WTC11 (cell line): Measurements from ENCODE around the gene ZDHHC16. TPM values are rescaled to one million over a fixed set of nuclear protein-coding genes. Genes with fewer than 3 reads are reported as not detected.

Experiments used
- CREM ChIP-seq: sonication (generic); formaldehyde crosslinking; IDR thresholded peaks from 2 replicates; pipeline ENCODE4 v1.8.1; 2022; ENCODE audit warnings: mild to moderate bottlenecking, missing genetic modification reagents, moderate library complexity
- E2F1 ChIP-seq: sonication (generic); formaldehyde crosslinking; IDR thresholded peaks from 2 replicates; pipeline ENCODE4 v1.8.0; 2022; ENCODE audit warnings: mild to moderate bottlenecking, missing genetic modification reagents
- ERG ChIP-seq: fragments of 250-450 bp; sonication (Bioruptor Pico); IDR thresholded peaks from 2 replicates; pipeline ENCODE4 v1.8.0; 2021; ENCODE audit warnings: mild to moderate bottlenecking
- ESRRA ChIP-seq: sonication (generic); formaldehyde crosslinking; IDR thresholded peaks from 2 replicates; pipeline ENCODE4 v1.8.1; 2022; ENCODE audit warnings: mild to moderate bottlenecking, missing genetic modification reagents, borderline replicate concordance
- FOXJ3 ChIP-seq: sonication (generic); formaldehyde crosslinking; IDR thresholded peaks from 2 replicates; pipeline ENCODE4 v1.9.0; 2021; ENCODE audit warnings: missing genetic modification reagents, mild to moderate bottlenecking, borderline replicate concordance
- FOXP4 ChIP-seq: sonication (generic); formaldehyde crosslinking; IDR thresholded peaks from 2 replicates; pipeline ENCODE4 v1.8.0; 2022; ENCODE audit warnings: mild to moderate bottlenecking, missing genetic modification reagents
- IRF1 ChIP-seq: sonication (generic); formaldehyde crosslinking; IDR thresholded peaks from 2 replicates; pipeline ENCODE4 v1.8.0; 2023; ENCODE audit warnings: missing genetic modification reagents
- JUN ChIP-seq: sonication (generic); formaldehyde crosslinking; IDR thresholded peaks from 2 replicates; pipeline ENCODE4 v1.8.0; 2023; ENCODE audit warnings: mild to moderate bottlenecking, missing genetic modification reagents
- KAT7 ChIP-seq: sonication (generic); formaldehyde crosslinking; IDR thresholded peaks from 2 replicates; pipeline ENCODE4 v1.8.1; 2023; ENCODE audit warnings: missing genetic modification reagents, mild to moderate bottlenecking, borderline replicate concordance
- NFATC4 ChIP-seq: fragments of 250-450 bp; sonication (Bioruptor Pico); IDR thresholded peaks from 2 replicates; pipeline ENCODE4 v1.9.0; 2021; ENCODE audit warnings: mild to moderate bottlenecking
- NFYB ChIP-seq: sonication (generic); formaldehyde crosslinking; conservative IDR thresholded peaks from 2 replicates; pipeline ENCODE4 v1.8.0; 2022; ENCODE audit warnings: low read depth, missing genetic modification reagents
- NR1H2 ChIP-seq: sonication (generic); formaldehyde crosslinking; IDR thresholded peaks from 2 replicates; pipeline ENCODE4 v1.9.0; 2021; ENCODE audit warnings: mild to moderate bottlenecking, moderate library complexity, missing genetic modification reagents
- RORB ChIP-seq: fragments of 250-450 bp; sonication (Bioruptor Pico); IDR thresholded peaks from 2 replicates; pipeline ENCODE4 v1.9.0; 2021; ENCODE audit warnings: mild to moderate bottlenecking
- SMAD3 ChIP-seq: sonication (generic); formaldehyde crosslinking; IDR thresholded peaks from 2 replicates; pipeline ENCODE4 v1.8.0; 2022; ENCODE audit warnings: missing genetic modification reagents, mild to moderate bottlenecking, borderline replicate concordance
- SP1 ChIP-seq: sonication (generic); formaldehyde crosslinking; conservative IDR thresholded peaks from 2 replicates; pipeline ENCODE4 v1.8.1; 2022; ENCODE audit warnings: missing genetic modification reagents
- TP53 ChIP-seq: sonication (generic); formaldehyde crosslinking; IDR thresholded peaks from 2 replicates; pipeline ENCODE4 v1.8.1; 2023; ENCODE audit warnings: mild to moderate bottlenecking, missing genetic modification reagents
- ZMAT4 ChIP-seq: fragments of 250-450 bp; sonication (Bioruptor Pico); IDR thresholded peaks from 2 replicates; pipeline ENCODE4 v1.9.0; 2021; ENCODE audit warnings: mild to moderate bottlenecking
- ZNF232 ChIP-seq: sonication (generic); formaldehyde crosslinking; IDR thresholded peaks from 2 replicates; pipeline ENCODE4 v1.8.0; 2022; ENCODE audit warnings: mild to moderate bottlenecking, missing genetic modification reagents
- ZNF416 ChIP-seq: fragments of 250-450 bp; sonication (Bioruptor Pico); IDR thresholded peaks from 2 replicates; pipeline ENCODE4 v1.9.0; 2021; ENCODE audit warnings: mild to moderate bottlenecking, inconsistent platforms
- ZNF671 ChIP-seq: fragments of 250-450 bp; sonication (Bioruptor Pico); IDR thresholded peaks from 2 replicates; pipeline ENCODE4 v1.8.0; 2021; ENCODE audit warnings: mild to moderate bottlenecking
- ZSCAN18 ChIP-seq: fragments of 250-450 bp; sonication (Bioruptor Pico); IDR thresholded peaks from 2 replicates; pipeline ENCODE4 v2.1.2; 2022; ENCODE audit warnings: mild to moderate bottlenecking, moderate library complexity
- total RNA-seq: library from RNA; stranded (reverse); gene quantifications from 3 replicates; pipeline ENCODE4 v1.2.3, GENCODE V29; 2021
- TF ChIP-seq, protein P1 (sequence below): fragments of 250-450 bp; sonication (Bioruptor Pico); conservative IDR thresholded peaks from 2 replicates; pipeline ENCODE4 v1.9.0; 2021; ENCODE audit warnings: mild to moderate bottlenecking
- TF ChIP-seq, protein P2 (sequence below): sonication (generic); formaldehyde crosslinking; IDR thresholded peaks from 2 replicates; pipeline ENCODE4 v1.8.1; 2022; ENCODE audit warnings: mild to moderate bottlenecking, moderate library complexity, missing genetic modification reagents
- TF ChIP-seq, protein P3 (sequence below): sonication (generic); formaldehyde crosslinking; IDR thresholded peaks from 2 replicates; pipeline ENCODE4 v1.8.0; 2023; ENCODE audit warnings: missing genetic modification reagents, mild to moderate bottlenecking, borderline replicate concordance

Gene ZDHHC16
- total RNA-seq, 1 experiment from 2014 or later = 44.4 TPM

- TF ChIP-seq ESRRA (CRISPR knock-in tag) (no peak), KAT7 (CRISPR knock-in tag) (no peak), CREM (0 out of 2 replicates have a peak, but pooled peaks have one; percentile 42), SP1 (CRISPR knock-in tag) (0 out of 2 replicates have a peak, but pooled peaks have one; percentile 44), SMAD3 (CRISPR knock-in tag) (peak; percentile 47; the same call in 1 of the 2 replicates), NR1H2 (CRISPR knock-in tag) (no peak), ZNF232 (CRISPR knock-in tag) (peak; percentile 80; the same call in 1 of the 2 replicates), NFYB (CRISPR knock-in tag) (no peak), ZMAT4 (CRISPR knock-in tag) (no peak), TP53 (CRISPR knock-in tag) (no peak), FOXJ3 (CRISPR knock-in tag) (no peak), JUN (CRISPR knock-in tag) (no peak), RORB (CRISPR knock-in tag) (no peak), E2F1 (no peak), IRF1 (no peak), NFATC4 (CRISPR knock-in tag) (no peak), FOXP4 (CRISPR knock-in tag) (peak; percentile 70; the same call in 1 of the 2 replicates), ZNF416 (CRISPR knock-in tag) (no peak), ZNF671 (CRISPR knock-in tag) (no peak), ERG (CRISPR knock-in tag) (no peak), ZSCAN18 (CRISPR knock-in tag) (no peak)
- TF ChIP-seq, protein P1, sequence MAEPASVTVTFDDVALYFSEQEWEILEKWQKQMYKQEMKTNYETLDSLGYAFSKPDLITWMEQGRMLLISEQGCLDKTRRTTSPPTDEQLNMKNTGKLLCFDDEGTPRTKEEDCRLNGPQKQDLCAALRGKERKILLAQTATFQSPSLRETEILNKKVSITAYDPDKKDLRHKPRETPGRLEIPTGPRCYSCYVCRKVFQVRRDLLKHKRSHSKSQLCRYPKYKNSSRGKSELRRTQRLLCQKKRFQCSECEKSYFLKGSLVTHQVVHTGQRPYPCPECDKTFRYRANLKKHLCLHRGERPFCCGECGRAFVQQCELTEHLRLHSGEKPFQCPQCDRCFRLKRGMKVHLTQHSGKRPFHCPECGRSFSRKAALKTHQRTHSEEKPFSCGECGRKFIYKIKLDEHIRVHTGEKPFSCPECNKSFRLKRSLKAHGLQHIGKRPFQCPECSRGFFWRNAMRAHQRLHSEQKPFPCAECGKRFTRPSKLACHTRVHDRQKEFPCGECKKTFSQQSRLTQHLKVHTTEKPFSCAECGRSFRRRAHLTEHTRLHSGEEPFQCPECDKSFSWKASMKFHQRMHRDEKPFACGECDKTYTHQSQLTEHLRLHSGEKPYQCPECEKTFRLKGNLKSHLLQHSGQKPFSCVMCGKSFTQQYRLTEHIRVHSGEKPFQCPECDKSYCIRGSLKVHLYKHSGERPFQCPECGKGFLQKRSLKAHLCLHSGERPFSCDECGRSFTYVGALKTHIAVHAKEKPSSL (CRISPR knock-in tag) = no peak
- TF ChIP-seq, protein P2, sequence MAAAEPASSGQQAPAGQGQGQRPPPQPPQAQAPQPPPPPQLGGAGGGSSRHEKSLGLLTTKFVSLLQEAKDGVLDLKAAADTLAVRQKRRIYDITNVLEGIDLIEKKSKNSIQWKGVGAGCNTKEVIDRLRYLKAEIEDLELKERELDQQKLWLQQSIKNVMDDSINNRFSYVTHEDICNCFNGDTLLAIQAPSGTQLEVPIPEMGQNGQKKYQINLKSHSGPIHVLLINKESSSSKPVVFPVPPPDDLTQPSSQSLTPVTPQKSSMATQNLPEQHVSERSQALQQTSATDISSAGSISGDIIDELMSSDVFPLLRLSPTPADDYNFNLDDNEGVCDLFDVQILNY (CRISPR knock-in tag) = peak; percentile 83
- TF ChIP-seq, protein P3, sequence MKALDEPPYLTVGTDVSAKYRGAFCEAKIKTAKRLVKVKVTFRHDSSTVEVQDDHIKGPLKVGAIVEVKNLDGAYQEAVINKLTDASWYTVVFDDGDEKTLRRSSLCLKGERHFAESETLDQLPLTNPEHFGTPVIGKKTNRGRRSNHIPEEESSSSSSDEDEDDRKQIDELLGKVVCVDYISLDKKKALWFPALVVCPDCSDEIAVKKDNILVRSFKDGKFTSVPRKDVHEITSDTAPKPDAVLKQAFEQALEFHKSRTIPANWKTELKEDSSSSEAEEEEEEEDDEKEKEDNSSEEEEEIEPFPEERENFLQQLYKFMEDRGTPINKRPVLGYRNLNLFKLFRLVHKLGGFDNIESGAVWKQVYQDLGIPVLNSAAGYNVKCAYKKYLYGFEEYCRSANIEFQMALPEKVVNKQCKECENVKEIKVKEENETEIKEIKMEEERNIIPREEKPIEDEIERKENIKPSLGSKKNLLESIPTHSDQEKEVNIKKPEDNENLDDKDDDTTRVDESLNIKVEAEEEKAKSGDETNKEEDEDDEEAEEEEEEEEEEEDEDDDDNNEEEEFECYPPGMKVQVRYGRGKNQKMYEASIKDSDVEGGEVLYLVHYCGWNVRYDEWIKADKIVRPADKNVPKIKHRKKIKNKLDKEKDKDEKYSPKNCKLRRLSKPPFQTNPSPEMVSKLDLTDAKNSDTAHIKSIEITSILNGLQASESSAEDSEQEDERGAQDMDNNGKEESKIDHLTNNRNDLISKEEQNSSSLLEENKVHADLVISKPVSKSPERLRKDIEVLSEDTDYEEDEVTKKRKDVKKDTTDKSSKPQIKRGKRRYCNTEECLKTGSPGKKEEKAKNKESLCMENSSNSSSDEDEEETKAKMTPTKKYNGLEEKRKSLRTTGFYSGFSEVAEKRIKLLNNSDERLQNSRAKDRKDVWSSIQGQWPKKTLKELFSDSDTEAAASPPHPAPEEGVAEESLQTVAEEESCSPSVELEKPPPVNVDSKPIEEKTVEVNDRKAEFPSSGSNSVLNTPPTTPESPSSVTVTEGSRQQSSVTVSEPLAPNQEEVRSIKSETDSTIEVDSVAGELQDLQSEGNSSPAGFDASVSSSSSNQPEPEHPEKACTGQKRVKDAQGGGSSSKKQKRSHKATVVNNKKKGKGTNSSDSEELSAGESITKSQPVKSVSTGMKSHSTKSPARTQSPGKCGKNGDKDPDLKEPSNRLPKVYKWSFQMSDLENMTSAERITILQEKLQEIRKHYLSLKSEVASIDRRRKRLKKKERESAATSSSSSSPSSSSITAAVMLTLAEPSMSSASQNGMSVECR (CRISPR knock-in tag) = peak; percentile 44; the same call in 1 of the 2 replicates
Observed at GRCh38 chr10:97425964-97426775, 19.8 kb upstream of the ZDHHC16 start, which contains the start of gene PGAM1 (continued).
